ENCODE measurements around the gene FIBP.

FIBP gene

DNA sequence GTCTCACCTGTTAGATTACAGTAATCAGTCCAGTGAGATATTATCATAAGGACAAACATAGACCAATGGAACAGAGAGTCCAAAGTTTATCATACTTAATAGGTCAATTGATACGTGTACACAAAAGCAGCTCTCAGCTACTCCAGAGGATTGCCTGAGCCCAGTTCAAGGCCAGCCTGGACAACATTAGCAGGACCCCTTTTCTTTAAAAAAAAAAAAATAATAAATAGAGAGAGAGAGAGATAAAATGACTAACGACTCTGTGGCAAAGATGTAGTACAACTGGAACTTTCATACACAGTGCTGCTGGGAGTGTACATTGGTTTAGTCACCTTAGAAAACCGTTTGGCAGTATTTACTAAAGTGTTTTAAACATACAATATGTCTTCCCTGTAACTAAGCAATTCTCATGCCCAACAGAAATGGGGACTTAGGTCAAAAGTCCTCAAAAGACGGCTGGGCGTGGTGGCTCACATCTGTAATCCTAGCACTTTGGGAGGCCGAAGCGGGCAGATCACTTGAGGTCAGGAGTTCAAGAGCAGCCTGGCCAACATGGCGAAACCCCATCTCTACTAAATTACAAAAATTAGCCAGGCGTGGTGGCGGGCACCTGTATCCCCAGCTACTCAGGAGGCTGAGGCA, 43.9 kb downstream of the FIBP start:
- no peak for DNase-seq (ENCODE audit: low read depth)

DNA sequence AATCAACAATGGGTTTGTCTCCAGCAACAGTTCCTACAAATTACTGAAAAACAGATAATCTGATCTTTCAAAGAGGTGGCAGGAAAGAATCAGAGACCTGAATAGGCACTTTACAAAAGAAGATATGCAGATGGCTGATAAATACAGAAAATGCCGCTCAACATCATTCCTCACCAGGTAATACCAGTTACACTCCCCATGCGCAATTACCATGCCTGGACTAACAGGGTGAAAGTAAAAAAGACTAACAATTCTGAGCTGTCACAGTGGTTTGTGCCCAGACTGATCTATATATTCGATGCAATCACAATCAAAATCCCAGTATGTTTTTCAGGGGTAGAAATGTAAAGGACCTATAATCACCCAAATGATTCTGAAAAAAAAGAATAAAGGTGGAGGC, 44.5 kb downstream of the FIBP start:
- DNase-seq (ENCODE audit: low read depth): no peak

DNA sequence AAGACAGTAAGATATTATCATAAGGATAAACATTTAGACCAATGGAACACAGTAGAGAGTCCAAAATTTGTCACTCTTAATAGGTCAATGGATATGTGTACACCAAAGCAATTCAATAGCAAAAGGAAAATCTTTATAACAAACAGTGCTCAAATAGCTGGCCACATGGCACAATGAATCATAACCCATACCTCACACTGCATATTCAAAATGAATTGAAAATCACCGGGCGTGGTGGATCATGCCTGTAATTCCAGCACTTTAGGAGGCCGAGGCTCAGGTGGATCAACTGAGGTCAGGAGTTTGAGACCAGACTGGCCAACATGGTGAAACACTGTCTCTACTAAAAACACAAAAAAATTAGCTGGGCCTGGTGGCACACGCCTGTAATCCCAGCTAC, 46.1 kb downstream of the FIBP start:
- DNase-seq (ENCODE audit: low read depth): no peak

DNA sequence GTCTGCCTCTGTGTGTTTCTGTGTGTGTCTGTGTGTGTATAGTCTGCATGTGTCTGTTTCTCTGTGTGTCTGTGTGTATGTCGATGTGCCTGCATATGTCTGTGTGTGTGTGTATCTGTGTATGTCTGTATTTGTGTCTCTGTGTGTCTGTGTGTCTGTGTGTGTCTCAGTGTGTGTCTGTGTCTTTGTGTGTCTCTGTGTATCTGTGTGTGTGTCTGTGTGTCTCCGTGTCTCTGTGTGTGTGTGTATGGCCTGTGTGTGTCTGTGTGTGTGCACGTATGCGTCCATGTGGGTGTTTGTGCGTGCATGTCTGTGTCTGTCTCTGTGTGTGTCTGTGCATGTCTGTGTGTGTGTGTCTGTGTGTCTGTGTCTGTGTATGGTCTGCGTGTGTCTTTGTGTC, 54.1 kb downstream of the FIBP start:
- no peak for DNase-seq (ENCODE audit: low read depth)

Data from HS-5 (cell line).